ENCODE measurements around the gene GTPBP2. TPM values are rescaled to one million over a fixed set of nuclear protein-coding genes. Genes with fewer than 3 reads are reported as not detected.

The GTPBP2 gene
- total and polyA plus RNA-seq, 2 of the 13 experiments (the other 11 are each of a cell fraction or from before 2014, with no cell fraction given) = 26.9 to 88.2 TPM

GRCh38 chr6:43635387-43636307, 6.6 kb upstream of the GTPBP2 start, which contains the start of gene MAD2L1BP (continued):
- TF ChIP-seq ZNF354B (CRISPR knock-in tag; IDR thresholded peaks at IDR 0.05) = no peak
- TF ChIP-seq ZKSCAN8 (CRISPR knock-in tag; IDR thresholded peaks at IDR 0.05; ENCODE audit: borderline replicate concordance) = peak; percentile 58; the same call in 1 of the 2 replicates
- TF ChIP-seq KDM6A (CRISPR knock-in tag; IDR thresholded peaks at IDR 0.05; ENCODE audit: low read depth) = no peak
- TF ChIP-seq CBX1 (IDR thresholded peaks at IDR 0.05; ENCODE audit: low read depth) = peak; percentile 89
- TF ChIP-seq POLR2AphosphoS5 (IDR thresholded peaks at IDR 0.05; ENCODE audit: low read depth, low read length) = peak; percentile 100
- TF ChIP-seq ZNF121 (CRISPR knock-in tag; IDR thresholded peaks at IDR 0.05) = 0 out of 2 replicates have a peak, but pooled peaks have one; percentile 27
- peak; percentile 96 for TF ChIP-seq ELF4 (CRISPR knock-in tag; IDR thresholded peaks at IDR 0.05; ENCODE audit: borderline replicate concordance)
- no peak for TF ChIP-seq JUND (CRISPR knock-in tag; IDR thresholded peaks at IDR 0.05)
- peak; percentile 90 for TF ChIP-seq ZNF740 (CRISPR knock-in tag; IDR thresholded peaks at IDR 0.05)
- no peak for TF ChIP-seq NPAS2 (CRISPR knock-in tag; IDR thresholded peaks at IDR 0.05; ENCODE audit: borderline replicate concordance)
- TF ChIP-seq JARID2 (CRISPR knock-in tag; IDR thresholded peaks at IDR 0.05; ENCODE audit: insufficient replicate concordance) = peak; percentile 60
- peak; percentile 52; the same call in 1 of the 2 replicates for TF ChIP-seq SMAD3 (CRISPR knock-in tag; IDR thresholded peaks at IDR 0.05)
- TF ChIP-seq ZNF407 (CRISPR knock-in tag; IDR thresholded peaks at IDR 0.05; ENCODE audit: not compliant biosample characterization) = peak; percentile 91
- peak; percentile 83 for TF ChIP-seq MTERF4 (CRISPR knock-in tag; IDR thresholded peaks at IDR 0.05)
- TF ChIP-seq ZKSCAN1 (IDR thresholded peaks at IDR 0.05; ENCODE audit: low read length) = peak; percentile 77
- TF ChIP-seq POLR2A (IDR thresholded peaks at IDR 0.05; ENCODE audit: insufficient read depth in 1 of 2, low read depth in 2 of 2, low read length in 2 of 2) = peak; percentile 97 to 99
- TF ChIP-seq ZNF670 (CRISPR knock-in tag; IDR thresholded peaks at IDR 0.05; ENCODE audit: borderline replicate concordance) = 0 out of 2 replicates have a peak, but pooled peaks have one; percentile 65
- TF ChIP-seq NFKB2 (CRISPR knock-in tag; IDR thresholded peaks at IDR 0.05; ENCODE audit: borderline replicate concordance) = peak; percentile 89
- 0 out of 4 replicates have a peak, but pooled peaks have one; percentile 16 to 25 for TF ChIP-seq NR2F1 (CRISPR knock-in tag; IDR thresholded peaks at IDR 0.05)
- peak; percentile 94; the same call in 1 of the 2 replicates for TF ChIP-seq KDM5B (CRISPR knock-in tag; IDR thresholded peaks at IDR 0.05; ENCODE audit: borderline replicate concordance)
